ENCODE data around the gene CASP14.
"Not testable (repeated sequence)": the region's sequence is repeated elsewhere in the genome, so short reads cannot be mapped to it uniquely, and the experiment has no call there.

Gene CASP14

DNA sequence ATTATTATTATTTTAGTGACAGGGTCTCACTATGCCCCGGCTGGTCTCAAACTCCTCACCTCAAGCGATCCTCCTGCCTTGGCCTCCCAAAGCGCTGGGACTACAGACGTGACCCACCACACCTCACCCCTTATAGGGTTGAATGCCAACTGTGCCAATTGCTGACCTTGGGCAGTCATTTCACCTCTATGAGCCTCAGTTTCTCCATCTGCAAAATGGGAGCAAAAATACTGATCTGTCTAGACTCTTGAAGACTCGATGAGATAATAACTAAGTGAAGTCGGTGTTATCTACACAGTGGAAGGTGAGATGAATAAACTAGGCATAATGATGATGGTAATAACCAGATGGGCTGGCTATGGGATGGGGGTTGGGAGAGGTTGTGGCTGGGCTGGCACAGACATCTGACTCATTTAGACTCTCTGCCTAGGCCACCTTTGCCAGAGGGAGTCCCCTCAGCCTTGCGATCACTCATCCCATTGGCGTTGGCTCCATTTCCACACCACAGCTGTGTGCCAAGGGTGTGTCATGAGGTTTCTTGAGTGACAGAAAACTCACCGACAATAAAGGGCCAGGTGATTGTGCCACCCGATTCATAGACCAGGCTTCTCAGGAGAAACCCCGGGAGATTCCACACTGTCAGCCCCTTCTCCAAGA is at the start of gene CASP14:
Gene CASP14, plus strand, starts transcription at position 596 of the 657 bp plus-strand sequence. CDS start 2,772 bp downstream, outside the sequence.
- no peak for DNase-seq (ENCODE audit: low read depth)

DNA sequence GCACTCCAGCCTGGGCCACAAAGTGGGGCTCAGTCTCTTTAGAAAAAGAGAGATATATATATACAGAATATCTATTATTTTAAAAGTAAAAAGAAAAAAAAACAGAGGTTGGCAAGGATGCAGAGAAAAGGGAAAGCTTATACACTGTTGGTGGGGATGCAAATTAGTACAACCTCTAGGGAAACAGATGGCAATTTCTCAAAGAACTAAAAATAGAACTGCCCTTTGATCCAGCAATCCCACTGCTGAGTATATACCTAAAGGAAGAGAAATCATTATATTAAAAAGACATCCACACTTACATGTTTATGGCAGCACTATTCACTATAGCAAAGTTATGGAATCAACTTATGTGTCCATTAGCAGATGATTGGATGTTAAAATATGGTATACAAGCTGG is 41.0 kb upstream of the CASP14 start:
- DNase-seq (ENCODE audit: low read depth): no peak

GRCh38 chr19:15010501-15011300 is 38.6 kb upstream of the CASP14 start:
- DNase-seq (ENCODE audit: low read depth): no peak

DNA sequence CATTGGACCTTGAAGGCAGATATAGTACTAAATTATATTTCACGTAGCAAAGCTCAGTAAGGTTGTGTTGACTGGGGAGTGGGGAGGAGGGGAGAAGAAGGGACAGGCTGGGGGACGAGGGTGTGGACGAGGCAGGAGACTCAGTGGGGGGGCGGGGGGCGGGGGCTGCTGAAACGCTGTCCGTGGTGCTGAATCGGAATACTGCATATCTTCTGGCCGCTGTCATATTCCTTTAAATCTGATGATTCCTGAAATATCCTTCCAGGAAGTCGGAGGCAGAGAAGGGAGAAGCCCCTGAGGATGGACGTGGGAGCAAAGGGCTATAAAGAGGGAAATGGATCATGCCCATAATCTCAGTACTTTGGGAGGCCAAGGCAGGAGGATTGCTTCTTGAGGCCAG is 34.7 kb upstream of the CASP14 start:
- DNase-seq (ENCODE audit: low read depth): no peak

DNA sequence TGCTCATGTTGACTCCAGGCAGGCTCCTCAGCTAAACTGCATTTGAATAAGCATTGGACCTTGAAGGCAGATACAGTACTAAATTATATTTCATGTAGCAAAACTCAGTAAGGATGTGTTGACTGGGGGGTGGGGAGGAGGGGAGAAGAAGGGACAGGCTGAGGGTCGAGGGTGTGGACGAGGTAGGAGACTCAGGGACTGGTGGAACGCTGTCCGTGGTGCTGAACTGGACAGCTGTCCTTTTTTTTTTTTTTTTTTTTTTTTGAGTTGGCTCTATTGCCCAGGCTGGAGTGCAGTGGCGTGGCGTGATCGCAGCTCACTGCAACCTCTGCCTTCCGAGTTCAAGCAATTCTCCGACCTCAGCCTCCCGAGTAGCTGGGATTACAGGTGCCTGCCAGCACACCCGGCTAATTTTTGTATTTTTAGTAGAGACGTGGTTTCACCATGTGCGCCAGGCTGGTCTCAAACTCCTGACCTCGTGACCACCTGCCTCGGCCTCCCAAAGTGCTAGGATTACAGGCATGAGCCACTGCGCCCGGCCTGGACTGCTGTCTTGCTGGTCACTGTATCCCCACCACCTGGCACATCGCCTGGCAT is 33.2 kb upstream of the CASP14 start:
- DNase-seq (ENCODE audit: low read depth): no peak

DNA sequence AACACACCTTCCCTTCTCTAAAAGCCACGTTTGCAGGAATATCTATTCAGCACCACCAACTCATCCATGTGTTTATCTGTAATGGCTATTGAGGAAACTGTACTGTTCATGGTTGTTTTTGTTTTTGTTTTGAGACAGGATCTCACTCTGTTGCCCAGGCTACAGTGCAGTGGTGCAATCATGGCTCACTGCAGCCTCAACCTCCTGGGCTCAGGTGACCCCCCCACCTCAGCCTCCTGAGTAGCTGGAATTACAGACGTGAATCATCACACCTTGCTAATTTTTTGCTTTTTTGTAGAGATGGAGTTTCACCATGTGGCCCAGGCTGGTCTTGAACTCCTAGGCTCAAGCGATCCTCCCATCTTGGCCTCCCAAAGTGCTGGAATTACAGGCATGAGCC is 30.4 kb upstream of the CASP14 start:
- DNase-seq (ENCODE audit: low read depth): not testable (repeated sequence)

GRCh38 chr19:15021286-15022007 is 27.8 kb upstream of the CASP14 start:
- no peak for DNase-seq (ENCODE audit: low read depth)

GRCh38 chr19:15022752-15023151 is 26.5 kb upstream of the CASP14 start:
- DNase-seq (ENCODE audit: low read depth): no peak

- no peak for DNase-seq (ENCODE audit: low read depth)
Observed at GRCh38 chr19:15025217-15025616, 24.1 kb upstream of the CASP14 start.

DNA sequence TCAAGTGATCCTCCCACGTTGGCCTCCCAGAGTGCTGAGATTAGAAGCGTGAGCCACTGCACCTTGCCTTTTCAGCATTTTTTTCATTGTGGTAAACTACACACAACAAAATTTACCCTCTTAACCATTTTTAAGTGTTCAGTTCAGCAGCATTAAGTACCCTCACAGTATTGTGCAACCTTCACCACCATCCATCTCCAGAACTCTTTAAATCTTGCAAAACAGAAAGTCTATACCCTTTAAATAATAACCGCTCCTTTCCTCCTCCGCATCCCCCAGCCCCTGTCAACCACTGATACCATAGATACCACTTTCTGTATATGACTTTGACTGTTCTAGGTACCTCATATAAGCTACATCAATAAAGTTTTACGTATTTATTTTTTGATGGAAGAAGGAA is 20.8 kb upstream of the CASP14 start:
- no peak for DNase-seq (ENCODE audit: low read depth)

- no peak for DNase-seq (ENCODE audit: low read depth)
Observed at GRCh38 chr19:15031675-15032074, 17.6 kb upstream of the CASP14 start.

DNA sequence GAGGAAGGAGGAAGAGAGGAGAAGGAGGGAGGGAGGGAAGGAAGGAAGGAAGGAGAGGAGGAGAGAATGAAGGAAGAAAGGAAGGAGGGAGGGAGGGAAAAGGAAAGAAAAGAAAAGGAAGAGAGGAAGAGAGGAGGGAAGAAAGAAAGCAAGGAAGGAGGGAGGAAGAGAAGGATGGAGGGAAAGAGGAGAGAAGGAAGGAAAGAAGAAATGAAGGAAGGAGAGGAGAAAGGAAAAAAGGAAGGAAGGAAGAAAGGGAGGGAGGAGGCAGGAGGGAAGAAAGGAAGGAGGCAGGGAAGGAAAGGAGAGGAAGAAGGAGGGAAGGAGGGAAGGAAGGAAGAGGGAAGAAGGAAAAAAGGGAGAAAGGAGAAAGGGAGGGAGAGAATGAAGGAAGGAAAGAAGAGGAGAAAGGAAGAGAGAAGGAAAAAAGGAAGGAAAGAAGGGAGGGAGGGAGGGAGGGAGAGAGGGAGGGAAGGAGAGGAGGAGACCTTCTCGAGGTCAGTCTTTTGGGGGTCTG is 13.4 kb upstream of the CASP14 start:
- DNase-seq (ENCODE audit: low read depth): no peak

GRCh38 chr19:15037586-15037985 is 11.7 kb upstream of the CASP14 start:
- no peak for DNase-seq (ENCODE audit: low read depth)

DNA sequence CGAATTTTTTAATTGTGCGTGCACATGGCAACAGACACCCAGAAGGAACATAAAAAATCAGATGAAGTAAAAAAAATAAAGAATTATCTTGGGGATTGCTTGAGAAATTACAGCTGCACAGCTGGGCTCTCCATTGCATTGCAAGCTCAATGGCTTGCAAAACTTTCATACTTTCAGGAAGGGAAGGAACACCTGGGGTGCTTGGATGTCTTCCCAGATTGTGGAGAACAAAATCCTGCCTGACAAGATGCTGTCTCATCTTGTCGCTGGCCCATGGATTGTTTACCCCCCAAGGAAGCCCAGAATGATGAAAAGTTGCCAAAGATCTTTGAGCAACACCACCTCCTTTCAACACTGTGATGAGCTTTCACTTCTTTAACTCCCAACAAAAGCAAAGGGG is 11.0 kb upstream of the CASP14 start:
- DNase-seq (ENCODE audit: low read depth): no peak

GRCh38 chr19:15042003-15042402 is 7.3 kb upstream of the CASP14 start:
- no peak for DNase-seq (ENCODE audit: low read depth)

- DNase-seq (ENCODE audit: low read depth): no peak
Observed at GRCh38 chr19:15042826-15043225, 6.5 kb upstream of the CASP14 start.

DNA sequence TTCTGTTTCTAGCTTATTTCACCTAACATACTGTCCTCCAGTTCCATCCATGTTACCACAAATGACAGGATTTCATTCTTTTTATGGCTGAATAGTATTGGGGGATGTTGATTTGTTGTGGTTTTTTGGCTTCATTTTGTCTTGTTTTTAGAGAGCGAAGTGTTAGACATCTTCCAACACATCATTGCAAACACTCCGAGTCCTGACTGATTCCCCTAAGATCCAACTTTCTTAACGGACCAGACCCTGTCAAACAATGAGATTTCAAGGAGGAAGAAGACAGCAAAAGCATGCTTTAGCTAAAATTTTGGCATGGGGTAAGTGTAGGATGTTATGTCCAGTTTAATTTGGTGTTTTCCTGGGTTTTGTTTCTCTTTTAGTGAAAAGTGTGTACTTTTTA is 3.8 kb upstream of the CASP14 start:
- no peak for DNase-seq (ENCODE audit: low read depth)

GRCh38 chr19:15047680-15048079 is 1.6 kb upstream of the CASP14 start:
- no peak for DNase-seq (ENCODE audit: low read depth)

GRCh38 chr19:15048128-15048527 is 1.2 kb upstream of the CASP14 start:
- DNase-seq (ENCODE audit: low read depth): no peak

- no peak for DNase-seq (ENCODE audit: low read depth)
Observed at GRCh38 chr19:15050639-15051038, 1.4 kb downstream of the CASP14 start.

DNA sequence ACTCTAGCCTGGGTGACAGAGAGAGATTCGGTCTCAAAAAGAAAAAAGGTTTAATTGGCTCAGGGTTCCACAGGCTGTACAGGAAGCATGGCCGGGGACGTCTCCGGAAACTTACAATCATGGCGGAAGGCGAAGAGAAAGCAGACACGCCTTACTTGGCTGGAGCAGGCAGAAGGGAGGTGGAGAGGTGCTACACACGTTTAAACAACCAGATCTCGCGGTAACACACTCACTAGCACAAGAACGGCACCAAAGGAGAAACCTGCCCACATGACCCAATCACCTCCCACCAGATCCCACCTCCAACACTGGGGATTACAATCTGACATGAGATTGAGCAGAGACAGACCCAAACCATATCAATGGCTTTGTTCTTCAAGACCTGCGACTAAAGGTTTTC is 12.8 kb downstream of the CASP14 start:
- DNase-seq (ENCODE audit: low read depth): no peak

GRCh38 chr19:15070386-15070785 is 21.1 kb downstream of the CASP14 start:
- DNase-seq (ENCODE audit: low read depth): not testable (repeated sequence)

Measured in activated T-cell treated with anti-CD3 and anti-CD28 coated beads for 24 hours (primary cell).